ENCODE data around the gene ADCY6. TPM values are rescaled to one million over a fixed set of nuclear protein-coding genes. Genes with fewer than 3 reads are reported as not detected.

Gene ADCY6
- total and polyA plus RNA-seq, 2 donors: 2.6 to 6.1 TPM

DNA sequence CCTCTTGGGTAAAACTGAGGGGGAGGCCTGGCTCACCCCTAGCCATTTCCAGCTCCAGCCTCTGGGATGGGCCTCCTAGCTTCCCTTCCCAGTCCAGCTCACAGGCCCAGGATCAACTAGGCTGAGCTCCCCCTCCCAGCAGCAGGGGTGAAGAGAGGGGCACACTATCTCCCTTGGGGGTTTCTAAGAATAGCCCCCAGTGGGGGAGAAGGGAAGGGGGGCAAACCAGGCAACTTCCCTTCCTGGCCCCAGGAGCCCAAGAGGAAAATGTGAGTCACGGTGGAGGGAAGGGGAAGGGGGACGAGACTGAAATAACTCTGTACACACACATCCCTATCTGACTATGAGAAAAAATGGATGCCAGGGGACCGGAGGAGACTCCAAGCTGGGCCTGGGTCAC, 9.0 kb downstream of the ADCY6 start:
- Histone ChIP-seq H3K27me3 (ENCODE audit: control insufficient read depth in 2 of 2, insufficient read depth in 1 of 2, low read length in 1 of 2) (no peaks in the 10 kb centered on the region), H3K36me3 (ENCODE audit: control insufficient read depth in 2 of 2, insufficient read depth in 2 of 2, low read length in 1 of 2) (no peaks in the 10 kb centered on the region), H3K4me3 (ENCODE audit: low read length in 2 of 2) (no peak overlapping the region), H3K4me1 (ENCODE audit: control insufficient read depth in 2 of 2, insufficient read depth in 2 of 2, low read length in 2 of 2) (no peaks in the 10 kb centered on the region), H3K27ac (ENCODE audit: low read depth in 1 of 2, low read length in 1 of 2) (no peak overlapping the region), H3K9me3 (ENCODE audit: control insufficient read depth in 2 of 2, insufficient read depth in 1 of 2, low read length in 1 of 2) (no peaks in the 10 kb centered on the region)
- 54% methylated on average over 3 of the region's 3 CpGs for WGBS
- no peak for DNase-seq (ENCODE audit: low read depth in 6 of 9, low spot score in 9 of 9)

DNA sequence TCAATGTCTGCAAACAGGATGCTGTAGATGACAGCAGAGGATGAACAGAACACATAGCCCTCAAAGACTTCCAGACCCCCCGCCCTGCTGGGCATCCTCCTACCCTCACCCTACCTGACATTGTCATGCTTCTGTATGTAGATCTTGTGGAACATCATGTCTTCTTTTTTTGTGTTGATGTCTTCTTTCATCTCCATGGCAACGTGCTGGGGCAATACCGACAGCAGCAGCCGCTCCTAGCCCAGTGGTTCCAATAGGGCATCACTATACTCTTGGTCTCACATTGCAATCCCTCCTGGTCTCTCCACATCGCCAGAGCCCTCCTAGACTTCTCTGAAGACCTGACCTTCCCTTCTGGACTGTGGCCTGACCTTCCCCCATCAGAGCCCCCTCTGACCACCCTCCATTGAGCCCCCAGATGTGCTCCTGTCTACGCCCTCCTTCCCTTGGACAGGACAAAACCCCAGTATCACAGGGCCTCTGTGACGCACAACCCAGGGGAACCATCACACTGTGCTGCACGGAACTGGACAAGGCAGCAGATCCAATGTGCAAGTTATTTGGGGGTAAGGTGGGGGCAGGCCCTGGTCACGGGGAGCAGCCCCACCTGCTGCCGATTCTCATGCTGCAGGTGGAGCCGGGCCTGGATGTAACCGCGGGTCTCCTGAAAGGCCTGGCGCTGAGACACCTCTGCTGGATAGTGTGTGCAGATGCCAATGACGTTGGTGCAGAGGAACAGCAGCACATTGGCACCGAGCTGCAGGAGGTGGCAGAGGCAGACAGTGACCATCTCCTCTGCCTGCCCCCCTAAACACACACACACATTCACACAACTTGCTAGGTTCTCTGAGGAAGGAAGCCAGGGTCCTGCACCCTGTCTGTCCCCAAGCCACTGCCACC, 11.1 kb downstream of the ADCY6 start:
- H3K27ac ChIP-seq (ENCODE audit: low read depth in 1 of 2, low read length in 1 of 2): no peak overlapping the region
- no peaks in the 10 kb centered on the region for H3K36me3 ChIP-seq (ENCODE audit: control insufficient read depth in 2 of 2, insufficient read depth in 2 of 2, low read length in 1 of 2)
- H3K9me3 ChIP-seq (ENCODE audit: control insufficient read depth in 2 of 2, insufficient read depth in 1 of 2, low read length in 1 of 2): no peaks in the 10 kb centered on the region
- no peak for DNase-seq (ENCODE audit: low read depth in 6 of 9, low spot score in 9 of 9)
- no peak overlapping the region for H3K4me3 ChIP-seq (ENCODE audit: low read length in 2 of 2)
- 96% methylated on average over 16 of the region's 16 CpGs for WGBS
- H3K27me3 ChIP-seq (ENCODE audit: control insufficient read depth in 2 of 2, insufficient read depth in 1 of 2, low read length in 1 of 2): no peaks in the 10 kb centered on the region
- H3K4me1 ChIP-seq (ENCODE audit: control insufficient read depth in 2 of 2, insufficient read depth in 2 of 2, low read length in 2 of 2): no peaks in the 10 kb centered on the region

DNA sequence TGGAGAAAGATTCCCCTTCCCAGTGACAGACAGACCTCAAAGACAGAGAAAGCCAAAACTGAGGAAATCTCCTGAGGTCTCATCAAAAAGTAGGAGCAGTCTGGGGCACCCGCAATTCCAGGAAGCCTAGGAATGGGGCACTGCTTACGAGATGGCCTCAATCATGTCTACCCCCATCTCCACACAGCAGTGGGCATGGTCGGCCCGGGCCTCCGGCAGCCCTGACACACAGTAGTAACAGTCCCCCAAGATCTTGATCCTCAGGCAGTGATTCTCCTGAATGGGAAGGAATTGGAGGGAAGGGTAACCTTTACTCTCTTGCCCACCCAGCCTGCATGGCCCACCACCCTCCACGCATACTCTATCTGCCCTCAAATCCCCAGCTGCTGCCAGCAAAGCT, 11.9 kb downstream of the ADCY6 start:
- Histone ChIP-seq H3K9me3 (ENCODE audit: control insufficient read depth in 2 of 2, insufficient read depth in 1 of 2, low read length in 1 of 2) (no peaks in the 10 kb centered on the region), H3K27me3 (ENCODE audit: control insufficient read depth in 2 of 2, insufficient read depth in 1 of 2, low read length in 1 of 2) (no peaks in the 10 kb centered on the region), H3K4me1 (ENCODE audit: control insufficient read depth in 2 of 2, insufficient read depth in 2 of 2, low read length in 2 of 2) (no peaks in the 10 kb centered on the region), H3K4me3 (ENCODE audit: low read length in 2 of 2) (no peak overlapping the region), H3K27ac (ENCODE audit: low read depth in 1 of 2, low read length in 1 of 2) (no peak overlapping the region), H3K36me3 (ENCODE audit: control insufficient read depth in 2 of 2, insufficient read depth in 2 of 2, low read length in 1 of 2) (no peaks in the 10 kb centered on the region)
- no peak for DNase-seq (ENCODE audit: low read depth in 6 of 9, low spot score in 9 of 9)
- WGBS: 98% methylated on average over 6 of the region's 6 CpGs

DNA sequence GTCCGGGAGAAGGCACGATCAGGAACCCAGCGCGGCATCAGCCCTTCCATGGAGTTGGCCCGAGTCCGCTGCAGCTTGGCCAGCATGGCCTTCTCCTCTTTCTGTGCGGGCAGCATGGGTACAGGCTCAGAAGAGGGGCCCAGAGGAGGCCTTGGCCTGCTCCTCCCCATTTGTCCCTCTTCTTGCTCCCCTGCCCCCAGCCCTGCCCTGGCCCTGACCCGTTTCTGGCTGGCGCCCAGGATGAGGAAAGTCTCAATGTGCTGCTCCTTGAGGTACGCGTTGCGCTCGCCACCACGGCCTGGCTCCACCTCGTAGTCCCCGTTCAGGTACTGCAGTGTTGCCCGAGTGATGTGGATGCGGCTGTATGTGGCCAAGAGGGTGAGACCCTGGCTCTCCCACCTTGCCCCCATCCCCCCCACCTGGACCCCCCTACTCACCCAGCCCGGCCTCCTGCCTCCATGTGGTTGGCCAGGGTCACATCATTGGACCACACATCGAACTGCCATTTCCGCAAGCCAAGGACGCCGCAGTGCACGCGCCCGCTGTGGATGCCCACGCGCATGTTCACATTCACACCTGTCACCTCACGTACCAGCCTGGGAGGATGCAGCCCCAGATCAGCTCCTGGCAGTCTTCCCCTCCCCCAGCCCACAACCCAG, 12.8 kb downstream of the ADCY6 start:
- DNase-seq (ENCODE audit: low read depth in 6 of 9, low spot score in 9 of 9): no peak
- no peak overlapping the region for H3K4me3 ChIP-seq (ENCODE audit: low read length in 2 of 2)
- no peak overlapping the region for H3K27ac ChIP-seq (ENCODE audit: low read depth in 1 of 2, low read length in 1 of 2)
- H3K9me3 ChIP-seq (ENCODE audit: control insufficient read depth in 2 of 2, insufficient read depth in 1 of 2, low read length in 1 of 2): no peaks in the 10 kb centered on the region
- 96% methylated on average over 29 of the region's 29 CpGs for WGBS
- no peaks in the 10 kb centered on the region for H3K4me1 ChIP-seq (ENCODE audit: control insufficient read depth in 2 of 2, insufficient read depth in 2 of 2, low read length in 2 of 2)
- no peaks in the 10 kb centered on the region for H3K36me3 ChIP-seq (ENCODE audit: control insufficient read depth in 2 of 2, insufficient read depth in 2 of 2, low read length in 1 of 2)
- H3K27me3 ChIP-seq (ENCODE audit: control insufficient read depth in 2 of 2, insufficient read depth in 1 of 2, low read length in 1 of 2): no peaks in the 10 kb centered on the region

DNA sequence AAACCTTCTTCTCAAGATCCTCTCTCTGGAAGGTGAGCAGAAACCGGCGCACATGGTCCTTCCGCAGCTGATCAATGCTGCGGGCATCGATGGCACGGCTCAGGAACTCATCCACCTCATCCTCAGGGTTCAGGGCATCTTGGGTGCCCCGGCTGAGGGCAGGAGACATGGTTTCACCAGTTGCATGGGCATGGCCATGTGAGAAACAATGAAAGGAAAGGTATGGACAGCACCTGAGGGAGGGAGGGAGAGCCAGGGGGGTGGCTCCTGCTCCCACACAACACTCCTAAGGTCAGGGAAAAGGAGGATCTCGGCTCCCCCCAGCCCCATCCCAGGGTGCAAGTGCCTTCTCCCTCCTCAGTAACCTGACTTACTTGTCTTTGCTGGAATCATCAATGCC, 13.6 kb downstream of the ADCY6 start:
- no peaks in the 10 kb centered on the region for H3K36me3 ChIP-seq (ENCODE audit: control insufficient read depth in 2 of 2, insufficient read depth in 2 of 2, low read length in 1 of 2)
- WGBS: 99% methylated on average over 8 of the region's 8 CpGs
- H3K27me3 ChIP-seq (ENCODE audit: control insufficient read depth in 2 of 2, insufficient read depth in 1 of 2, low read length in 1 of 2): no peaks in the 10 kb centered on the region
- no peak overlapping the region for H3K4me3 ChIP-seq (ENCODE audit: low read length in 2 of 2)
- no peaks in the 10 kb centered on the region for H3K4me1 ChIP-seq (ENCODE audit: control insufficient read depth in 2 of 2, insufficient read depth in 2 of 2, low read length in 2 of 2)
- DNase-seq (ENCODE audit: low read depth in 6 of 9, low spot score in 9 of 9): no peak
- H3K27ac ChIP-seq (ENCODE audit: low read depth in 1 of 2, low read length in 1 of 2): no peak overlapping the region
- no peaks in the 10 kb centered on the region for H3K9me3 ChIP-seq (ENCODE audit: control insufficient read depth in 2 of 2, insufficient read depth in 1 of 2, low read length in 1 of 2)

DNA sequence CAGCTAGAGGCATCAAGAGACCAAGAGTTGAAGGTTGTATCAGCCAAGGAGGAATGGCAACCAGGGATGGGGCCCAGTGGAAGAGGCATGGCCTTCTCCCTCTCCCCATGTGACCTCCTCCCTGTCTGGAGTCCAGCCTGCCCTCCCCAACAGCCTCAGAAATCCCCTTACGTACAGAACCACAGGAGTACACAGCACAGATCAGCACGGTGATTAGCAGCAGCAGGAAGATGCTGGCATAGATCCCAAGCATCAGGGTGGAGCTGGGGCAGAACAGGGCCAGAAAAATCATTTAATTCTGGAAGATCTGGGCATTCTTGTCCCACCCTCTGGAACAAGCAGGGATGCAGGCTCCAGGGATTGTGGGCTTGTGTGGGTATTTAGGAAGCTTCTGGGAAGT, 14.4 kb downstream of the ADCY6 start:
- Histone ChIP-seq H3K4me3 (ENCODE audit: low read length in 2 of 2) (no peak overlapping the region), H3K27ac (ENCODE audit: low read depth in 1 of 2, low read length in 1 of 2) (no peak overlapping the region), H3K4me1 (ENCODE audit: control insufficient read depth in 2 of 2, insufficient read depth in 2 of 2, low read length in 2 of 2) (no peaks in the 10 kb centered on the region), H3K36me3 (ENCODE audit: control insufficient read depth in 2 of 2, insufficient read depth in 2 of 2, low read length in 1 of 2) (no peaks in the 10 kb centered on the region), H3K27me3 (ENCODE audit: control insufficient read depth in 2 of 2, insufficient read depth in 1 of 2, low read length in 1 of 2) (no peaks in the 10 kb centered on the region), H3K9me3 (ENCODE audit: control insufficient read depth in 2 of 2, insufficient read depth in 1 of 2, low read length in 1 of 2) (no peaks in the 10 kb centered on the region)
- 93% methylated on average over 2 of the region's 2 CpGs for WGBS
- DNase-seq (ENCODE audit: low read depth in 6 of 9, low spot score in 9 of 9): no peak

DNA sequence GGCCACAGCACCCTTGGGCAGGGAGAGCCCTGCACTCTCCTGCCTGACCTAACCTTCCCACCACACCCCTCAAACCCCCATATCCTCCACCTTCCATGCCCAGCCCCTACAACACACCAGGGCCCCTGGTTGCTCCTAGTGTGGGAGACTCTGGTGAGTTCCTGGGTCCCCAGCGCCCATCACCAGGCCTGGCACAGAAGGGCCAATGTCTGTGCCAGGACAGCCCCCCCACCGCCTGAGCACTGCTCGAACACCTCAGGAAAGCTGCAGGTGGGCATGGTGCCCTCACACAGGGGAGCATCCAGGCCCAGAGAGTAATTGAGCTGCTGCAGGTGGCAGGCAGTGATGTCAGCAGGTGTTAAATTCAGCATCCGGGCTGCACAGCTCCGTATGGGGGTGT, 15.2 kb downstream of the ADCY6 start:
- H3K36me3 ChIP-seq (ENCODE audit: control insufficient read depth in 2 of 2, insufficient read depth in 2 of 2, low read length in 1 of 2): no peaks in the 10 kb centered on the region
- H3K4me1 ChIP-seq (ENCODE audit: control insufficient read depth in 2 of 2, insufficient read depth in 2 of 2, low read length in 2 of 2): no peaks in the 10 kb centered on the region
- H3K4me3 ChIP-seq (ENCODE audit: low read length in 2 of 2): no peak overlapping the region
- WGBS: 96% methylated on average over 5 of the region's 5 CpGs
- no peak for DNase-seq (ENCODE audit: low read depth in 6 of 9, low spot score in 9 of 9)
- no peak overlapping the region for H3K27ac ChIP-seq (ENCODE audit: low read depth in 1 of 2, low read length in 1 of 2)
- no peaks in the 10 kb centered on the region for H3K9me3 ChIP-seq (ENCODE audit: control insufficient read depth in 2 of 2, insufficient read depth in 1 of 2, low read length in 1 of 2)
- no peaks in the 10 kb centered on the region for H3K27me3 ChIP-seq (ENCODE audit: control insufficient read depth in 2 of 2, insufficient read depth in 1 of 2, low read length in 1 of 2)

DNA sequence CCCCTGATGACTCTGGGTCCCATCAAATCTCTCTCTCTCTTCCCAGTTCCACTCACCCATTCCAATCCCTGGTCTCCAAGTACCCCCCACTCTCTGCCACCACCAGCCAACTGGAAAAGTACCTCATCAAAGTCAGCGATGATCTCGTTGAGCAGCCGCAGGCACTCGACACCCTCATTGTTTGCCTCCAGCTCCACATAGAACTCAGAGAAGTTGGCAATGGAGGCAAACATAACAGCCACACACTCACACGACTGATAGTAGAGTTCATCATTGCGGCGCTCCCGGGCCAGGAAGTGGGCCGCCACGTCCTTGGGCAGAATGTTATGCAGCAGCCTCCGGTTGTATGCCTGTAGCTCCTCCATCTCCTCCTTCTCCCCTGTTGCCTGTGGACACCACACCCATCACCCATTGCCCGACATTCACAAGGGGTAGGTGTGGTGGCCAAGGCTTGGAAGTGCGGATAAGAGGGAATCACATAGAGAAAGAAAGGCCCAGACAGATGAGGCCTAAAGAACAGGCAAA, 17.2 kb downstream of the ADCY6 start:
- Histone ChIP-seq H3K36me3 (ENCODE audit: control insufficient read depth in 2 of 2, insufficient read depth in 2 of 2, low read length in 1 of 2) (no peaks in the 10 kb centered on the region), H3K27me3 (ENCODE audit: control insufficient read depth in 2 of 2, insufficient read depth in 1 of 2, low read length in 1 of 2) (no peaks in the 10 kb centered on the region), H3K4me3 (ENCODE audit: low read length in 2 of 2) (no peak overlapping the region), H3K27ac (ENCODE audit: low read depth in 1 of 2, low read length in 1 of 2) (no peak overlapping the region), H3K4me1 (ENCODE audit: control insufficient read depth in 2 of 2, insufficient read depth in 2 of 2, low read length in 2 of 2) (no peaks in the 10 kb centered on the region), H3K9me3 (ENCODE audit: control insufficient read depth in 2 of 2, insufficient read depth in 1 of 2, low read length in 1 of 2) (no peaks in the 10 kb centered on the region)
- WGBS: 97% methylated on average over 13 of the region's 13 CpGs
- DNase-seq (ENCODE audit: low read depth in 6 of 9, low spot score in 9 of 9): no peak

DNA sequence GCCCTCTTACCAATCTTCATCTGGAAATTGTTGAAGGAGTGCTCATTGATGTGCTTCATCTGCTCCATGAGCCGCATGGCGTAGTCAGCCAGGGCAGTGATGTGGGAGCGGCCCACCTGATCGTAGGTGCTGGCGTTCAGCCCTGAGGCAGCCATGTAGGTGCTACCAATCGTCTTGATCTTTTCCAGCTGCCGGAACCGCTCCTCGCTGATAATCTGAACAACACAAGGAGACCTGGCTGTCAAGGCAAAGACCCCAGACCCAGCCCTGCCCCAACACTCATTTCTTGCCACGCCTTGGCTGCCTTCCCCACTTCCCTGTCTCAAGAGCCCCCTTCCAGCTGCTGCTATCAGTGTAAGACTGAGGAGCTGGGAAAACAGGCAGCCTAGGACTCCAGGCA, 18.1 kb downstream of the ADCY6 start:
- Histone ChIP-seq H3K36me3 (ENCODE audit: control insufficient read depth in 2 of 2, insufficient read depth in 2 of 2, low read length in 1 of 2) (no peaks in the 10 kb centered on the region), H3K27ac (ENCODE audit: low read depth in 1 of 2, low read length in 1 of 2) (no peak overlapping the region), H3K4me3 (ENCODE audit: low read length in 2 of 2) (no peak overlapping the region), H3K9me3 (ENCODE audit: control insufficient read depth in 2 of 2, insufficient read depth in 1 of 2, low read length in 1 of 2) (no peaks in the 10 kb centered on the region), H3K27me3 (ENCODE audit: control insufficient read depth in 2 of 2, insufficient read depth in 1 of 2, low read length in 1 of 2) (no peaks in the 10 kb centered on the region), H3K4me1 (ENCODE audit: control insufficient read depth in 2 of 2, insufficient read depth in 2 of 2, low read length in 2 of 2) (peaks cover 0 to 3% of the 10 kb centered on the region in 2 donors)
- WGBS: 97% methylated on average over 10 of the region's 10 CpGs
- DNase-seq (ENCODE audit: low read depth in 6 of 9, low spot score in 9 of 9): no peak

All from thymus (tissue), 11 donors.